Ovary (tissue), 9 donors: Measurements from ENCODE around the gene DGKI. TPM values are rescaled to one million over a fixed set of nuclear protein-coding genes. Genes with fewer than 3 reads are reported as not detected.
"Not testable (repeated sequence)": the region's sequence is repeated elsewhere in the genome, so short reads cannot be mapped to it uniquely, and the experiment has no call there.

Experiments used
- DNase-seq, 5 donors: peaks; one replicate each; pipeline ENCODE4 v3.0.0-alpha.2; 2019 to 2020
- H3K27ac ChIP-seq, 2 donors: fragments of 200-600 bp; one replicate each; pipeline versions ENCODE4 v1.5.1 to v1.8.0; 2019 to 2022
- H3K27me3 ChIP-seq: fragments of 200-600 bp; one replicate; pipeline ENCODE4 v1.8.0; 2022
- H3K36me3 ChIP-seq: fragments of 200-600 bp; sonication (generic); one replicate; pipeline ENCODE4 v1.5.1; 2019
- H3K4me1 ChIP-seq: one replicate; pipeline ENCODE4 v1.8.1; 2013; ENCODE audit warnings: mild to moderate bottlenecking, moderate library complexity; ENCODE audit not compliant: insufficient read depth
- H3K4me3 ChIP-seq: fragments of 200-600 bp; sonication (generic); one replicate; pipeline ENCODE4 v1.5.1; 2017
- H3K9me3 ChIP-seq, 2 donors: fragments of 200-600 bp in 1 of 2; sonication (generic) in 1 of 2; one replicate each; pipeline versions ENCODE4 v1.5.1 to v1.8.1; 2013 to 2019; ENCODE audit warnings: mild to moderate bottlenecking in 1 of 2, moderate library complexity in 1 of 2
- CTCF ChIP-seq, 3 donors: fragments of 450-650 bp in 2 of 3; fragments of 200-600 bp in 1 of 3; IDR thresholded peaks; one replicate each; pipeline versions ENCODE4 v1.5.1 to v1.8.0; 2016 to 2022; ENCODE audit warnings: antibody characterized with exemption in 3 of 3, mild to moderate bottlenecking in 1 of 3
- EP300 ChIP-seq: sonication (generic); formaldehyde crosslinking; IDR thresholded peaks from one replicate; pipeline ENCODE4 v1.6.1; 2017; ENCODE audit warnings: antibody characterized with exemption
- POLR2A ChIP-seq: fragments of 450-650 bp; IDR thresholded peaks from one replicate; pipeline ENCODE4 v1.6.1; 2017; ENCODE audit warnings: antibody characterized with exemption, mild to moderate bottlenecking, moderate library complexity
- WGBS, 3 donors: extraction: QIAGEN DNeasy Blood & Tissue Kit in 1 of 3; methylation state at CpG; one replicate each; pipeline versions ENCODE4 v1.1.5 to v1.1.7; 2013 to 2017; 5-methylcytosine and 5-hydroxymethylcytosine counted together
- intact Hi-C, 4 donors: fragments of 100-400 bp; cut with DNase I; formaldehyde crosslinking; loops; one replicate each; pipeline versions ENCODE4 v1.11.0 to v1.15.1; 2022 to 2023
- polyA plus RNA-seq, 2 donors: library from polyadenylated mRNA; stranded (reverse); fragments of 200-250 nt in 1 of 2; fragments of 350-450 nt in 1 of 2; fragmentation: Illumina TruSeq in 1 of 2; extraction: RNeasy Lipid Tissue Mini Kit (QIAGEN cat#74804) in 1 of 2; gene quantifications; one replicate each; pipeline ENCODE4 v1.2.3, GENCODE V29; 2013 to 2014
- total RNA-seq, 7 donors: library from RNA; depleted of rRNA in 2 of 7; stranded (reverse); fragments of >200 nt in 2 of 7; fragmentation: NEBNext Ultra II Directional in 3 of 7; extraction: Animal tissue kit (Norgen Biotek cat#: 25700) in 3 of 7; gene quantifications; one replicate each; pipeline versions ENCODE4 v1.1.0 to v1.2.4, GENCODE V29; 2016 to 2023
- donor health status: DM: no; HTN: no; CAD: no; lungs with moderate emphysema.
- donor health status: DM: no; HTN: no; CAD: no.
- donor health status: Bipolar disorder and iron deficiency.
- donor health status: DM: yes; HTN: yes; CAD: no.
- donor health status: DM: no; HTN: no; CAD: no.
- donor health status: DM: yes; HTN: yes; CAD: no.

Gene DGKI
- total and polyA plus RNA-seq, 9 donors = 0.10 to 1.3 (median 0.29) TPM

DNA sequence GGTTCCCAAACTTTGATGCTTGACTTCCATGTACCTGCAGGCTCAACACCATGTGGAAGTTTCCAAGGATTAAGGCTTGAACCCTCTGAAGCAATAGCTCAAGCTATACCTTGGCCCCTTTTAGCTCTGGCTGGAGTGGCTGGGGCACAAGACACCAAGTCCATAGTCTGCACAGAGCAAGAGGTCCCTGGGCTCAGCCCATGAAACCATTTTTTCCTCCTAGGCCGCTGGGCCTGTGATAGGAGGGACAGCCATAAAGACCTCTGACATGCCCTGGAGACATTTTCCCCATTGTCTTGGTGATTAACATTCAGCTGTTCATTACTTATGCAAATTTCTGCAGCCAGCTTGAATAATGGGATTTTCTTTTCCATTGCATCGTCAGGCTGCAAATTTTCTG, 14.4 kb downstream of the DGKI start:
- Histone ChIP-seq H3K4me3 (no peak overlapping the region), H3K27me3 (no peaks in the 10 kb centered on the region), H3K9me3 (peaks cover 0 to 4% of the 10 kb centered on the region in 2 donors), H3K4me1 (no peaks in the 10 kb centered on the region), H3K27ac (no peak overlapping the region), H3K36me3 (no peaks in the 10 kb centered on the region)
- TF ChIP-seq CTCF (IDR thresholded peaks at IDR 0.05) (no peak), EP300 (no peak), POLR2A (no peak)
- intact Hi-C loops = no loop called here
- no peak for DNase-seq
- WGBS, 3 donors = 94 to 99% (median 95%) methylated on average over 2 of the region's 2 CpGs

- DNase-seq = not testable (repeated sequence)
These were observed 15.2 kb downstream of the DGKI start for GRCh38 chr7:137831555-137831954.

GRCh38 chr7:137829337-137829992, 17.3 kb downstream of the DGKI start:
- intact Hi-C loops = no loop called here
- H3K9me3 ChIP-seq = peaks cover 0 to 4% of the 10 kb centered on the region in 2 donors
- no peak overlapping the region for H3K4me3 ChIP-seq
- no peak for TF ChIP-seq EP300
- TF ChIP-seq CTCF (IDR thresholded peaks at IDR 0.05) = no peak
- no peak for TF ChIP-seq POLR2A
- no peak for DNase-seq
- no peaks in the 10 kb centered on the region for H3K36me3 ChIP-seq
- no peaks in the 10 kb centered on the region for H3K4me1 ChIP-seq
- 47 to 61% (median 56%) methylated on average over 7 of the region's 7 CpGs for WGBS, 3 donors
- H3K27ac ChIP-seq = no peak overlapping the region
- H3K27me3 ChIP-seq = no peaks in the 10 kb centered on the region

More at GRCh38 chr7:137831555-137831954, 15.2 kb downstream of the DGKI start:
- H3K27ac ChIP-seq, H3K9me3 ChIP-seq, H3K36me3 ChIP-seq, H3K27me3 ChIP-seq, H3K4me3 ChIP-seq, intact Hi-C loops, H3K4me1 ChIP-seq: not testable (repeated sequence)
- whole genome bisulfite sequencing, 3 donors = 85 to 100% (median 93%) methylated on average over 1 of the region's 1 CpG

DNA sequence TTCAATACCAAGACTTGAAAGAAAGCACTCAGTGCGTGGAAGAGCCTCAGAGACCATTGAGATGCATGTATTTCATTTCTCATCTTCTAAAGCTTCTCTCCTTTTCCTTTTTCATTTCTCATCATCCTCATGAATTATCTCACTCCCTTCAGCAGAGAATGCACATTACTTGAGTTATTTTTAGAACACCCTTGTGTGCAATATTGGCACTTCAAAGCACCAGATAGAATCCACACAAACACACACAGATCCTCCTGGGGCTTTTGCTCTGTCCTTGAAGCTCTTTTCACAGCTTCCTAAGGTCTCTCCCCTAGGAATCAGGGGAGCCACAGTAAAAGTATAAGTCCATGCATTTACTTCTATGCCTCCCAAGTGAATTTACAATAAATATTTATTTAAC, 18.3 kb downstream of the DGKI start:
- TF ChIP-seq EP300 (no peak), POLR2A (no peak), CTCF (IDR thresholded peaks at IDR 0.05) (no peak)
- Histone ChIP-seq H3K27me3 (no peaks in the 10 kb centered on the region), H3K36me3 (no peaks in the 10 kb centered on the region), H3K4me1 (no peaks in the 10 kb centered on the region), H3K9me3 (peaks cover 0 to 4% of the 10 kb centered on the region in 2 donors), H3K27ac (no peak overlapping the region), H3K4me3 (no peak overlapping the region)
- no peak for DNase-seq
- intact Hi-C loops = no loop called here
- 90 to 96% (median 92%) methylated on average over 1 of the region's 1 CpG for WGBS, 3 donors

GRCh38 chr7:137825489-137825888, 21.3 kb downstream of the DGKI start:
- Histone ChIP-seq H3K4me1 (no peaks in the 10 kb centered on the region), H3K27ac (no peak overlapping the region), H3K36me3 (no peaks in the 10 kb centered on the region), H3K4me3 (no peak overlapping the region), H3K27me3 (no peaks in the 10 kb centered on the region), H3K9me3 (no peaks in the 10 kb centered on the region)
- TF ChIP-seq EP300 (no peak), CTCF (IDR thresholded peaks at IDR 0.05) (no peak), POLR2A (no peak)
- WGBS, 3 donors = 88 to 96% (median 96%) methylated on average over 3 of the region's 3 CpGs
- no peak for DNase-seq
- intact Hi-C loops = no loop called here
